GM12873 (cell line): ENCODE measurements around the gene LY6G5B.

Source experiments
- CTCF ChIP-seq: IDR thresholded peaks from 2 replicates; pipeline ENCODE4 v1.5.1; 2012; ENCODE audit warnings: low read depth, mild to moderate bottlenecking, moderate library complexity, low read length, control low read depth; ENCODE audit not compliant: insufficient read depth; ENCODE audit errors: missing control alignments

Gene LY6G5B

GRCh38 chr6:31669676-31670075 lies at the start of gene LY6G5B:
LY6G5B (plus strand) TSS chr6:31669976; CDS start chr6:31670951, 975 bp downstream.
- no peak for TF ChIP-seq CTCF

GRCh38 chr6:31620586-31621319 lies 49.0 kb upstream of the LY6G5B start, which contains the start of gene PRRC2A:
PRRC2A (plus strand) TSS chr6:31620715; CDS start chr6:31622790, 2,075 bp downstream.
- TF ChIP-seq CTCF, result no peak

- no peak for TF ChIP-seq CTCF
These were observed 48.3 kb upstream of the LY6G5B start for GRCh38 chr6:31621320-31621939.

GRCh38 chr6:31621991-31622390 lies 47.8 kb upstream of the LY6G5B start:
- TF ChIP-seq CTCF, result no peak

GRCh38 chr6:31622684-31623091 lies 47.1 kb upstream of the LY6G5B start:
- TF ChIP-seq CTCF, result no peak

- no peak for TF ChIP-seq CTCF
These were observed 45.7 kb upstream of the LY6G5B start for GRCh38 chr6:31624070-31624469.

- TF ChIP-seq CTCF, result no peak
These were observed 42.8 kb upstream of the LY6G5B start for GRCh38 chr6:31626952-31627351.
